HepG2 (cell line): Measurements from ENCODE around the gene RNF208. TPM values are rescaled to one million over a fixed set of nuclear protein-coding genes. Genes with fewer than 3 reads are reported as not detected.

Source experiments
- E2F1 ChIP-seq: sonication (generic); formaldehyde crosslinking; IDR thresholded peaks from 2 replicates; pipeline ENCODE4 v1.5.0; 2020; ENCODE audit warnings: missing genetic modification reagents
- HNF1B ChIP-seq: sonication (generic); formaldehyde crosslinking; IDR thresholded peaks from 2 replicates; pipeline ENCODE4 v1.5.1; 2020; ENCODE audit warnings: mild to moderate bottlenecking, moderate library complexity, missing genetic modification reagents
- HOMEZ ChIP-seq: IDR thresholded peaks from 2 replicates; pipeline ENCODE4 v1.6.1; 2016; ENCODE audit warnings: low read depth
- KMT2A ChIP-seq: sonication (generic); formaldehyde crosslinking; IDR thresholded peaks from 2 replicates; pipeline ENCODE4 v1.4.0; 2020; ENCODE audit warnings: missing genetic modification reagents
- MED8 ChIP-seq: sonication (generic); formaldehyde crosslinking; IDR thresholded peaks from 2 replicates; pipeline ENCODE4 v1.8.1; 2023; ENCODE audit warnings: mild to moderate bottlenecking, missing genetic modification reagents; ENCODE audit not compliant: insufficient replicate concordance
- NR0B2 ChIP-seq: sonication (generic); formaldehyde crosslinking; IDR thresholded peaks from 2 replicates; pipeline ENCODE4 v1.4.0; 2020; ENCODE audit warnings: mild to moderate bottlenecking, missing genetic modification reagents
- PBX2 ChIP-seq: IDR thresholded peaks from 2 replicates; pipeline ENCODE4 v1.6.1; 2016; ENCODE audit warnings: control low read depth
- POGZ ChIP-seq: sonication (generic); formaldehyde crosslinking; IDR thresholded peaks from 2 replicates; pipeline ENCODE4 v1.4.0; 2020; ENCODE audit warnings: mild to moderate bottlenecking, missing genetic modification reagents
- REST ChIP-seq, 2 experiments: IDR thresholded peaks; 2 replicates each; pipeline ENCODE4 v1.6.1; 2011 to 2012; ENCODE audit warnings: low read length in 2 of 2, borderline replicate concordance in 1 of 2, low read depth in 1 of 2, mild to moderate bottlenecking in 1 of 2, moderate library complexity in 1 of 2
- ZNF124 ChIP-seq: sonication (generic); formaldehyde crosslinking; IDR thresholded peaks from 2 replicates; pipeline ENCODE4 v1.4.0; 2020; ENCODE audit warnings: missing genetic modification reagents
- ZNF501 ChIP-seq: sonication (generic); formaldehyde crosslinking; IDR thresholded peaks from 2 replicates; pipeline ENCODE4 v1.5.1; 2020; ENCODE audit warnings: mild to moderate bottlenecking, moderate library complexity, missing genetic modification reagents
- ZNF609 ChIP-seq: sonication (generic); formaldehyde crosslinking; IDR thresholded peaks from 2 replicates; pipeline ENCODE4 v1.4.0; 2020; ENCODE audit warnings: mild to moderate bottlenecking, missing genetic modification reagents, borderline replicate concordance
- polyA plus RNA-seq, 8 experiments: library from polyadenylated mRNA; depleted of rRNA in 3 of 8; stranded (reverse) in 7 of 8; unstranded in 1 of 8; fragments of >200 nt; fragmentation: Illumina TruSeq in 4 of 8; extraction: Trizol in 4 of 8; gene quantifications; 2 replicates each; pipeline versions ENCODE4 v1.2.1 to v1.2.3, GENCODE V29; 2011 to 2016; ENCODE audit warnings: low read depth in 4 of 8, missing spikeins in 1 of 8, mixed read lengths in 1 of 8; ENCODE audit not compliant: insufficient read depth in 1 of 8
- total RNA-seq, 5 experiments: library from RNA; depleted of rRNA; stranded (reverse); fragments of >200 nt; fragmentation: Illumina TruSeq; extraction: Trizol; gene quantifications; 2 replicates each; pipeline ENCODE4 v1.2.3, GENCODE V29; 2016; ENCODE audit warnings: low read depth in 1 of 5

RNF208 gene
- total and polyA plus RNA-seq, 2 of the 13 experiments (the other 11 are each of a cell fraction or from before 2014, with no cell fraction given): 1.6 to 2.1 TPM

- TF ChIP-seq REST (IDR thresholded peaks at IDR 0.05; ENCODE audit: borderline replicate concordance in 1 of 2, low read depth in 1 of 2, low read length in 2 of 2) (no peak), ZNF609 (no peak), ZNF501 (CRISPR knock-in tag) (no peak), ZNF124 (CRISPR knock-in tag) (no peak), MED8 (CRISPR knock-in tag) (no peak), HOMEZ (CRISPR knock-in tag) (no peak), E2F1 (CRISPR knock-in tag) (no peak), POGZ (CRISPR knock-in tag) (no peak), HNF1B (CRISPR knock-in tag) (no peak), KMT2A (CRISPR knock-in tag) (no peak), NR0B2 (no peak), PBX2 (no peak)
Observed at GRCh38 chr9:137234758-137235423, 12.9 kb upstream of the RNF208 start (continued).
